ENCODE data around the gene ADGRL1. TPM values are rescaled to one million over a fixed set of nuclear protein-coding genes. Genes with fewer than 3 reads are reported as not detected.
A peak's percentile ranks its signal among the peaks of the same experiment; 100 is the strongest.
"Not testable (repeated sequence)": the region's sequence is repeated elsewhere in the genome, so short reads cannot be mapped to it uniquely, and the experiment has no call there.

ADGRL1 gene
- polyA plus RNA-seq (2011; rRNA removed) (2.0 and 2.9 TPM in 2 replicates), polyA minus RNA-seq (2011; rRNA and poly(A)+ RNA removed) (5.7 and 12.6 TPM in 2 replicates)

DNA sequence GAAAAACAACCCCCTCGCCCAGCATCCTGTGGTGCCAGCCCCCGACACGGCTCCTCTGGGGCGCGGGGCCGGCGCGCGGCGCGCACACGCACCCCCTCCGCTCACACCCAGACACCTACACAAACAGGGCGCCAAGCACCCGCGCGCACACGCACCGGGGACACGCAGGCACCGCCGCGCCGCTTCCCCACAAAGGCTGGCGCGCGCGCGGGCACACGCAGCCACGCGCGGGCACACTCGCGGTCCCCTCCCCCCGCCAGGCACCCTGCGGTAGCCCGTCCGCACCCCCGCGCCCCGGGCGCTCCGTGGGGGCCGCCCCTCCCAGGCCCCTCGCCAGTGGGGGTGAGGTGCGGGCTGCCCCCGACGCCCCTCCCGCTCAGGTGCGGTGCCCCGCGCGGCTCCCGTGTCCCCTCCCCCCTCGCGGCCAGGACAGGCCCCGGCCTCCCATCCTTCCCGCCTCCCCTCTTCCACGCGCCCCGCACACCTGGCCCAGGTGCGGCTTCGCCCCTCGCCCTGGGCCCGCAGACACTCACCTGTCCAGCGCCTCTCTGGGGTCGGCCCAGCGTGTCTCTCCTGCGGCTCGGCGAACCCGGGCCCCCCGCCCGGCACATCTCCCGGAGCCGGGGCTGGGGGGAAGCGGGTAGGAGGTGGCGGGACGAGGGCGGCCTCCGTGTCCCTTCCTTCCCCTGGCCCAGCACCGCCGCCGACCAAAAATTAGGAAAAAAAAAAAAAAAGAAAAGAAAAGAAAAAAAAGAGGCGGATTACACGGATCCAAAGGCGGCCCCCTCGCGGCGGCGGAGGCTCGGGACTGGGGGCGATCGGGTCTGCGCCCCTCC is at the start of gene ADGRL1:
Gene ADGRL1, minus strand, starts transcription at position 718 of the 836 bp plus-strand sequence. CDS start 22,567 bp downstream, outside the sequence.
- CTCF ChIA-PET; H3K9me3 ChIP-seq (ENCODE audit: control insufficient read depth, insufficient read depth, low read length): not testable (repeated sequence)

DNA sequence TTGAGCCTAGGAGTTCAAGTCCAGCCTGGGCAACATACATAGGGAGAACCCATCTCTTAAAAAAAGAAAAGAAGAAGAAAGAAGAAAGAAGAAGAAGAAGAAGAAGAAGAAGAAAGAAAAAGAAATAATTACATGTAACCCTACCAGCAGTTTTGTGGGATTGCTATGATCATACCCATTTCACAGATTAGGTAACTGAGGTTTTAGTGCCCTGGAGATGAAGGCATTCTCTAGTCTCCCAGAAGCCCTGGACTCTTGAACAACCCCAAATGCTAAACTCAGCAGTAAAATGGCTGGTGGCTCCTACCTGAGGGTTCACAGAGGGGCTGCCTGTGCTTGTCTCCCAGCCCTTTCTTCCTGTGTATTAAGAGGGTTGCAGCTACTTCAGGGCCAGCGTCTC is 49.3 kb upstream of the ADGRL1 start:
- H3K9me3 ChIP-seq (ENCODE audit: control insufficient read depth, insufficient read depth, low read length); CTCF ChIA-PET; POLR2A ChIA-PET; H3K27ac ChIP-seq (ENCODE audit: low read depth, low read length); H3K4me3 ChIP-seq (ENCODE audit: low read depth, low read length); DNase-seq (ENCODE audit: low read depth, low spot score): not testable (repeated sequence)
- H3K27me3 ChIP-seq (ENCODE audit: control insufficient read depth, insufficient read depth, low read length) = peaks cover 18% of the 10 kb centered on the region

More for the DNA sequence above, at the start of gene ADGRL1:
- H3K27ac ChIP-seq (ENCODE audit: low read depth, low read length); DNase-seq (ENCODE audit: low read depth, low spot score); POLR2A ChIA-PET: not testable (repeated sequence)
- Histone ChIP-seq H3K27me3 (ENCODE audit: control insufficient read depth, insufficient read depth, low read length) (peaks cover 39% of the 10 kb centered on the region), H3K4me3 (ENCODE audit: low read depth, low read length) (peak within 1 kb of the TSS; percentile 53)

DNA sequence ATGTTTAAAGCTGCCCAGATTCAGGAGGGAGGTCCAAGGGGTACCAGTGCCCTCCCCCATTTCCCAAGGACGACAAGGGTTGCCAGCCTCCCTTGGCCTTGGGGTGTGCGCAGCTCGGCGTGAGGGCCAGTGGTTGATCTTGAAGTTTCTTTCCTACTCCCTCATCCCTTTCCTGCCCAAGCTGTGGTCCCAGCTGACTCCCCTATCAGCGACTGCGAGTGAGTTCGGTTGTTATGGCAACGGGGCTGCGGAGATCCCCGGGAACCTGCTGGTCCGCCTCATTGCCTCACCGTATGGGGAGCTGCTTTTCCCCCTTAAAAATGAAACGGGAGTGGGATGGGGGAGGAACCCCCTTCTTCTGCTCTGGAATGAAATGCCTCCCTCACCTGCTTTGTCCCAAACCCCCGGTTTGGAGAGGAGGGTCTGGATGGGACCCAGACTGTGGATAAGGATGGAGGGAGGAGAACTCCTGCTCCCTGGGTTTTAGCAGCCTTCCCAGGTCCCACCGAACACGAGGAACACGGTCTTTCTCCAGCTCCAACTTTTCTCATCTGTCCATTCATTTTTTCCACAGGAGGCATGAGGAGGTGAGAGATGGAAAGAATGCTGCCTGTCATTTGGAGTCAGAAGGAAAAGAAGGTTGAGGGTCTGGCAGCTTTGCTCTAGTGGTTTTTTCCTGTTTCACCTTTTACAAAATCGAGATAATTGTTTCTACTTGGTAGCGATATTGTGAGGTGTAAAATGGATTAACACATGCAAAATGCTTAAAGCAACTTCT is 48.0 kb upstream of the ADGRL1 start:
- DNase-seq (ENCODE audit: low read depth, low spot score); H3K9me3 ChIP-seq (ENCODE audit: control insufficient read depth, insufficient read depth, low read length); H3K27ac ChIP-seq (ENCODE audit: low read depth, low read length); POLR2A ChIA-PET; CTCF ChIA-PET; H3K4me3 ChIP-seq (ENCODE audit: low read depth, low read length): not testable (repeated sequence)
- H3K27me3 ChIP-seq (ENCODE audit: control insufficient read depth, insufficient read depth, low read length) = peaks cover 20% of the 10 kb centered on the region

DNA sequence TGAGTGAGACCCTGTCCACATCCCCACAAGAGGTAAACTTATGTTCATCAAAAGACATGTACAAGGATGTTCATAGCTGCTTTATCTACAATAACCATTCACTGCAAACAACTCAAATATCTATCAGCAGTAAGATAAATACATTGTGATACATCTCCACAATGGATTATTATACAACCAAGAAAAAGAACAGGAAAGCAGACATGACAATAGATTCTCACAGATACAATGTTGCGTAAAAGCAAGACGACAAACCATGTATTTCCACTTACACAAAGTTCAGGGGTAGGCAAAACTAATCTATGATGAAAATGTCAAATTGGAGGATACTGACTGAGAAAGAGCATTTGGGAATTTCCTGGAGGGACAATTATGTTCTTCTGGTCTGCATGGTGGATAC is 46.2 kb upstream of the ADGRL1 start:
- H3K27me3 ChIP-seq (ENCODE audit: control insufficient read depth, insufficient read depth, low read length) = peaks cover 21% of the 10 kb centered on the region
- CTCF ChIA-PET; H3K9me3 ChIP-seq (ENCODE audit: control insufficient read depth, insufficient read depth, low read length); DNase-seq (ENCODE audit: low read depth, low spot score); H3K27ac ChIP-seq (ENCODE audit: low read depth, low read length); POLR2A ChIA-PET; H3K4me3 ChIP-seq (ENCODE audit: low read depth, low read length): not testable (repeated sequence)

DNA sequence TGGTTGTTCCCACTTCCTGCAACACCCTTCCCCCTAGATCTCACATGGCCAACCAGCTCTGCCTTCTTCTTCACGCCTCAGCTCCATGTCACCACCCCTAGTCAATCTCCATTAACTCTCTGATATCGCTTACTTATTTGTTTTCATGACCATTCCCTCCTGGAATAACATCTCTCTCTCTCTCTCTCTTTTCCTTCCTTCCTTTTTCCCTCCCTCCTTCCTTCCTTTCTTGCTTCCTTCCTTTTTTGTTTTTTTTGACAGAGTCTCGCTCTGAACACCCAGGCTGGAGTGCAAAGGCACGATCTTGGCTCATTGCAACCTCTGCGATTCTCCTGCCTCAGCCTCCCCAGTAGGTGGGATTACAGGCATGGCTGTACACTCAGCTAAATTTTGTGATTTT is 44.9 kb upstream of the ADGRL1 start:
- H3K27me3 ChIP-seq (ENCODE audit: control insufficient read depth, insufficient read depth, low read length) = peaks cover 21% of the 10 kb centered on the region
- no peak for DNase-seq (ENCODE audit: low read depth, low spot score)
- TF ChIP-seq, protein P1, sequence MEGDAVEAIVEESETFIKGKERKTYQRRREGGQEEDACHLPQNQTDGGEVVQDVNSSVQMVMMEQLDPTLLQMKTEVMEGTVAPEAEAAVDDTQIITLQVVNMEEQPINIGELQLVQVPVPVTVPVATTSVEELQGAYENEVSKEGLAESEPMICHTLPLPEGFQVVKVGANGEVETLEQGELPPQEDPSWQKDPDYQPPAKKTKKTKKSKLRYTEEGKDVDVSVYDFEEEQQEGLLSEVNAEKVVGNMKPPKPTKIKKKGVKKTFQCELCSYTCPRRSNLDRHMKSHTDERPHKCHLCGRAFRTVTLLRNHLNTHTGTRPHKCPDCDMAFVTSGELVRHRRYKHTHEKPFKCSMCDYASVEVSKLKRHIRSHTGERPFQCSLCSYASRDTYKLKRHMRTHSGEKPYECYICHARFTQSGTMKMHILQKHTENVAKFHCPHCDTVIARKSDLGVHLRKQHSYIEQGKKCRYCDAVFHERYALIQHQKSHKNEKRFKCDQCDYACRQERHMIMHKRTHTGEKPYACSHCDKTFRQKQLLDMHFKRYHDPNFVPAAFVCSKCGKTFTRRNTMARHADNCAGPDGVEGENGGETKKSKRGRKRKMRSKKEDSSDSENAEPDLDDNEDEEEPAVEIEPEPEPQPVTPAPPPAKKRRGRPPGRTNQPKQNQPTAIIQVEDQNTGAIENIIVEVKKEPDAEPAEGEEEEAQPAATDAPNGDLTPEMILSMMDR (IDR thresholded peaks at IDR 0.05; ENCODE audit: low read depth, low read length) = no peak
- no peak overlapping the region for H3K27ac ChIP-seq (ENCODE audit: low read depth, low read length)
- ChIA-PET CTCF (no interaction called here), POLR2A (no interaction called here)
- no peak overlapping the region for H3K4me3 ChIP-seq (ENCODE audit: low read depth, low read length)
- H3K9me3 ChIP-seq (ENCODE audit: control insufficient read depth, insufficient read depth, low read length) = no peaks in the 10 kb centered on the region; the same call in 1 of the 2 replicates

DNA sequence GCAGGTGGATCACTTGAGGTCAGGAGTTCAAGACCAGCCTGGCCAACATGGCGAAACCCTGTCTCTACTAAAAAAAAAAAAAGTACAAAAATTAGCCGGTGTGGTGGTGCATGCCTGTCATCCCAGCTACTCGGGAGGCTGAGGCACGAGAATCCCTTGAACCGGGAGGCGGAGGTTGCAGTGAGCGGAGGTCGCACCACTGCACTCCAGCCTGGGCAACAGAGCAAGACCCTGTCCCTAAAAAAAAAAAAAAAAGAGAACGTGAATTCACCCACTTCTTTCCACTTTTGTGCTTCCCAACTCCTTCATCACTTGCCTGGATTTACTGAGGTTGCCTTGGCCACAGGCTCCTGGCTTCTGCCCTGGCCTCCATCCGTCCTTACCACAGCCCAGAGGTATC is 44.3 kb upstream of the ADGRL1 start:
- H3K9me3 ChIP-seq (ENCODE audit: control insufficient read depth, insufficient read depth, low read length); DNase-seq (ENCODE audit: low read depth, low spot score); H3K27ac ChIP-seq (ENCODE audit: low read depth, low read length); H3K4me3 ChIP-seq (ENCODE audit: low read depth, low read length); CTCF ChIA-PET; POLR2A ChIA-PET: not testable (repeated sequence)
- H3K27me3 ChIP-seq (ENCODE audit: control insufficient read depth, insufficient read depth, low read length) = peaks cover 21% of the 10 kb centered on the region

DNA sequence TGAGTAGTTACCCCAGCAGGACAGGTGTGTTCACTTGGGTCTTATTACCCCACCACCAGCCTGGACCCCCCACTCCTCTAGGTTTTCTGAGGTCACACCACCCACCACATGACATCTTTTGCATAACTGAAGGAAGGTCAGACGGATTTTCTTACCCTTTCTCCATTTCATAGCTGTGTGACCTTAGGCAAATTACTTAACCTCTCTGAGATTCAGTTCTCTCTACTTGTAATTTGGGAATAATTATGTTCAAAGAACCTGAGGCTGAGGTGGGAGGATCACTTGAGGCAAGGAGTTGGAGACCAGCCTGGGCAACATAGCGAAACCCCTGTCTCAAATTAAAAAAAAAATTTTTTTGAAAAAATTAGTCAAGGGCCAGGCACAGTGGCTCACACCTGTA is 43.9 kb upstream of the ADGRL1 start:
- DNase-seq (ENCODE audit: low read depth, low spot score); H3K4me3 ChIP-seq (ENCODE audit: low read depth, low read length); CTCF ChIA-PET; H3K9me3 ChIP-seq (ENCODE audit: control insufficient read depth, insufficient read depth, low read length); POLR2A ChIA-PET; H3K27ac ChIP-seq (ENCODE audit: low read depth, low read length): not testable (repeated sequence)
- peaks cover 21% of the 10 kb centered on the region for H3K27me3 ChIP-seq (ENCODE audit: control insufficient read depth, insufficient read depth, low read length)

DNA sequence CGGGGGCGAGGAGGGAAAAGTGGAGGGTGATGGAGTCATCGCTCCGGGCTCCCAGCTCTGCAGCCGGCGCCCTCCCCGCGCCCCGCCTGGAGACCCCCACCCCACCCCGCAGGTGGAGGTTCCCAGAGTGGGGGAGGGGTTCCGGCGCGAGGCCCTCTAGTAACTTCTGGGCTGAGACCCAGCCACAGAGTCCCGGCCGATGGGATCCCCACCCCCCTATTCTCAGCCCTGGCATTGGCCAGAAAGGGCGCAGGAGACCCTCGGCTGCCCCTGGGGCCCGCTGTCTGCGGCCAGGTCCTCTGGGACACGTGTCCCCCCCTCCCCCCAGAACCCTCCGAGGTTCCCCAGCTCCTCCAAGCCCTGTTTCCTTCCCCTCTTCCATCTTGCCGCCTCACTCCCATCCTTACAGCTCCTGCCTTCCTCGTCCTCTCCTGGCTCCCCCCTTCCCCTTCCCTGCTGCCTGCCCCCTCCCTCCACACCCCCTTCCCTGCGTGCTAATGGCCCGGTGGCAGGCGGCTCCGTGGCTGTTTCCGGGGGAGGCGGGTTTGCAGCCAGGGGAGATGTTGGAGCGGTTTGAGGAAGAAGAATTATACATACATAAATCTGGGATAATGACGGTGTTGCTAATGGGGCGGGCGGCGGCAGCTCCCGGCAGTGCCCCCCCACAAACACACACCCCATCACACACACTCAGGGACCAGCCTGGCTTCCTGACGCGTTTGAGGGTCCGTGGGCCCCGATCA is 43.2 kb upstream of the ADGRL1 start:
- peaks cover 21% of the 10 kb centered on the region for H3K27me3 ChIP-seq (ENCODE audit: control insufficient read depth, insufficient read depth, low read length)
- POLR2A ChIA-PET; H3K9me3 ChIP-seq (ENCODE audit: control insufficient read depth, insufficient read depth, low read length); CTCF ChIA-PET; DNase-seq (ENCODE audit: low read depth, low spot score); H3K27ac ChIP-seq (ENCODE audit: low read depth, low read length): not testable (repeated sequence)
- H3K4me3 ChIP-seq (ENCODE audit: low read depth, low read length) = peak overlapping the region; percentile 48
